Putamen (tissue), 1 donor: ENCODE measurements around the gene LTF.
A peak's percentile ranks its signal among the peaks of the same experiment; 100 is the strongest.
"Not testable (repeated sequence)": the region's sequence is repeated elsewhere in the genome, so short reads cannot be mapped to it uniquely, and the experiment has no call there.

Experiments used
- DNase-seq: peaks from one replicate; pipeline ENCODE4 v3.0.0-alpha.2; 2016; ENCODE audit warnings: low spot score

Gene LTF

DNA sequence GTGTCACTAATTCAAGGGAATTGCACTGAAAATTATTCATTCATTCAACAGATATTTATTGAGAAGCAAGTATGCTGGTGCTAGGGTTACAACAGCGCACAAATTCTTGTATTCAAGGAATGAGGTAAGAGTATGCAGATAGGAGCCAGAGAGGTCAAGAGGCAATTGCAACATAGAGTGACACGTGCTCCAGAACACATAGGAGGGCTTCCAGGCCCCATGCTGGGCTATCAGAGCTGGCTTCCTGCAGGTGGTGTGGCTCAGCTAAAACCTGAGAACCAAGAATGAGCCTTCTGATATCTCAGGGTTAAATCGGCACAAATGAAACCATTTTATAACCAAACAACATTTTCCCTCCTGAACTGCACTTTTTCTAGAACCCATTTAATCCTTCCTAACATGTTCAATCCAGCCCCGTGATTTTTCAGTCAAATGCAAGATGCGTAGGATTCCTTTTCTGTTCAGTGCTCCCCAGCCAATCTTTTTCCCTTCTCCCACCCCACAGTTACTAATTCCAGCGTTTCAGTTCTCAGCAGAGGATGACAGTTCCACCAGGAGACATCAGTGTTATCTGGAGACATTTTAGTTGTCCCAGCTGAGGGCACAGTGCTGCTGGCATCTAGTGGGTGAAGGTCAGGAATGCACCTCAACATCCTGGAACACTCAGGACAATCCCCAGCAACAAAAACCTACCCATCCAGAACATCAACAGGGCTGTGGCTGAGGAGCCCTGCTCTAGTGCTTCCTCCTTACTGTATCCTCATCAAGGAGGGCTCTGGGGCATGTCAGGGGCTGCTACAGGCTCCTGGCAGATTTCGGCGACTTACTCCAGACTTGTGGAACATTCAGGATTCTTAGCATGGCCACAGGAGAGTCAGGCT, 70.9 kb downstream of the LTF start:
- peak; percentile 82 for DNase-seq

DNA sequence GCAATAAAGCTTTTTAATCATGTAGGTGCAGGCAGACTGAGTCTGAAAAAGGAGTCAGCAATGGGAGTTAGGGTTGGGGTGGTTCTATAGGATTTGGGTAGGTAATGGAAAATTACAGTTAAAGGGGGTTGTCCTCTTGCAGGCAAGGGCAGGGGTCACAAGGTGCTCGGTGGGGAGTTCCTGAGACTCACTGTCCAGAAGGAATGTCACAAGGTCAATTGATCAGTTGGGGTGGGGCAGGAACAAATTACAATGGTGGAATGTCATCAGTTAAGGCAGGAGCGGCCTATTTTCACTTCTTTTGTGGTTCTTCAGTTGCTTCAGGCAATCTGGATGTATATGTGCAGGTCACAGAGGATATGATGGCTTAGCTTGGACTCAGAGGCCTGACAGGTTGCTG, 71.7 kb downstream of the LTF start:
- DNase-seq: no peak

DNA sequence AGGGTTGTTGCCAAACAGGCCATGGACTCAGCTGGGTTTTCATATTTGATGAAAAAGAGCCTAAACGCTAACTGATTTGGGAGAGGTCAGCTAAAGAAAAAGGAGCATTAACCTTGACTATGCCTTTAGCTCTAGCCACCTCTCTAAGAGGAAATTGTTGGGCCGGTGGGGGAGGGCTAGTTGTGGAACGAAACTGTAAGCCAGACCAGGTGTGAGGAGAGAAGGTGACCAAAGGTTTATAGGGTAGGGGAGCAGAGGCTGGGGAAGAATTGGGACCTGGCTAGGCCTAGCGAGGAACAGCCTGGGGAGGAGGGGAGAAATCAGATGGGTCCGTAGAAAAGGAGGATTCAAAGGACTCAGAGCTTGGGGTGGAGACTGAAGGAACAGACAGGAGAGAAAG, 73.2 kb downstream of the LTF start:
- not testable (repeated sequence) for DNase-seq

DNA sequence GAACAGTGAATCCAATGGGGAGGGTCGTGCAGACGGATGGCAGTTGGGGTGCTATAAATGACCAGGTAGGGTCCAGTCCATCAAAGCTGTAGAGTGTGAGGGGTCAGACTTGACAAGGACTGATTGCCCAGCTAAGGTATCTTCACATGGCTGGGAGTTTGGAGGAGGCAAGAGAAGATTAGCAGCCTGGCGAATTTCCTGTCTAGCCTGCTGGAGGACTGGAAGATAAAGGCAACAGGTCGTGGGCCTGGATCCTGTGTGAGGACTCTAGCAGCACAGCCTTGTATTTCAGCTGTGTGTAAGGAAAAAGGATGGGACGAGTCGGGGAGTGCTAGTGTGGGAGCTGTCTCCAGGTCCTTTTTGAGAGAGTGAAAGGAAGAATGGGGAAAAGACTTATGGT, 75.4 kb downstream of the LTF start:
- DNase-seq: no peak

DNA sequence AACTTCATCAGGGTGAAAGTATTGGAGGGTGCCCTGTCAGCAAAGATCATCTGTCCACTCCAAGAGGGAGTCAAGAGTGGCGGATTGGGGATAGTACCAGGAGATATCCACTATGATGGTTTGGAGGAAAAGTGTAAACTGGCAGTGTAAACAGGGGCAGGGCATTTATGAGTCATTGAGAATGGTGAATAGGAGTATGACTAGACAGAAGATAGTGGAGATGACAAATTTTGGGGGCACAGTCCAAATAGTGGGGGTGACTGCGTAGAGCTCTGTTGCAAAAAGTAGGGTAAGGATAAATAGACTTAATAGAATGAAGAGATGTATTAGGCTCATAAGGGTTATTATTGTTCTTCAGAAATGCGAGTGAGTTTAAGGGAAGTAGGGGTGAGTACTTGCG, 75.9 kb downstream of the LTF start:
- DNase-seq: not testable (repeated sequence)

DNA sequence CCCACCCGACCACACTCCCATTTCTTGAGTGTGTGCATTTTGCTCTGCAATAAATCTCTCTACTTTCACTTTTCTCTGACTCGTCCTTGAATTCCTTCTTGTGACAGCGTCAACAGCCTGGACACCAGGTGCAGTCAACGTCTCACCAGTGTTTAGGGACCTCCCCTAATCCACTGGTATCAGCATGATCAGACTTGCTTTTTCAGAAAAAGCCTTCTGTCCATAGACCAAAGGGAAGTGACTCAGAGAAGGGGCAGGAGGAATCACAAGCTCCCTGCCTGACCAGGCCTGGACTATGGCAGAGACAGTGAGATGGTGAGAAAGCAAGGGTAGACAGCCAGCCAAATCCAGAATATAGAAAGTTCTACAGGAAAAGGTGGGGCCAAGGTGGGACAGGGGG, 78.5 kb downstream of the LTF start:
- no peak for DNase-seq
